ENCODE data around the gene FSD1L.

GRCh38 chr9:105432247-105432842 lies 15.5 kb upstream of the FSD1L start:
- TF ChIP-seq CTCF (IDR thresholded peaks at IDR 0.05), result no peak
- no peak for TF ChIP-seq POLR2A (IDR thresholded peaks at IDR 0.05)
